Right ventricle myocardium inferior (tissue), 1 donor: ENCODE measurements around the gene ANKS3. TPM values are rescaled to one million over a fixed set of nuclear protein-coding genes. Genes with fewer than 3 reads are reported as not detected.
A peak's percentile ranks its signal among the peaks of the same experiment; 100 is the strongest.

Experiments
- ATAC-seq: fragments of 200-7000 bp; cut with Tn5 transposase; one replicate; pipeline ENCODE4 v1.9.1; 2020; ENCODE audit warnings: mild to moderate bottlenecking, moderate library complexity
- DNase-seq: peaks from one replicate; pipeline ENCODE4 v3.0.0; 2021; ENCODE audit errors: missing footprints
- intact Hi-C: fragments of 100-400 bp; cut with DNase I; formaldehyde crosslinking; loops from one replicate; pipeline ENCODE4 v1.11.0; 2022
- total RNA-seq: library from RNA; stranded (reverse); fragmentation: NEBNext Ultra II Directional; extraction: Animal tissue kit (Norgen Biotek cat#: 25700); gene quantifications from one replicate; pipeline ENCODE4 v1.2.1, GENCODE V29; 2021
- donor health status: DM: no; HTN: yes; CAD: no; lungs with severe emphysema.

Gene ANKS3
- total RNA-seq, 1 donor from 2014 or later, result 9.1 TPM

DNA sequence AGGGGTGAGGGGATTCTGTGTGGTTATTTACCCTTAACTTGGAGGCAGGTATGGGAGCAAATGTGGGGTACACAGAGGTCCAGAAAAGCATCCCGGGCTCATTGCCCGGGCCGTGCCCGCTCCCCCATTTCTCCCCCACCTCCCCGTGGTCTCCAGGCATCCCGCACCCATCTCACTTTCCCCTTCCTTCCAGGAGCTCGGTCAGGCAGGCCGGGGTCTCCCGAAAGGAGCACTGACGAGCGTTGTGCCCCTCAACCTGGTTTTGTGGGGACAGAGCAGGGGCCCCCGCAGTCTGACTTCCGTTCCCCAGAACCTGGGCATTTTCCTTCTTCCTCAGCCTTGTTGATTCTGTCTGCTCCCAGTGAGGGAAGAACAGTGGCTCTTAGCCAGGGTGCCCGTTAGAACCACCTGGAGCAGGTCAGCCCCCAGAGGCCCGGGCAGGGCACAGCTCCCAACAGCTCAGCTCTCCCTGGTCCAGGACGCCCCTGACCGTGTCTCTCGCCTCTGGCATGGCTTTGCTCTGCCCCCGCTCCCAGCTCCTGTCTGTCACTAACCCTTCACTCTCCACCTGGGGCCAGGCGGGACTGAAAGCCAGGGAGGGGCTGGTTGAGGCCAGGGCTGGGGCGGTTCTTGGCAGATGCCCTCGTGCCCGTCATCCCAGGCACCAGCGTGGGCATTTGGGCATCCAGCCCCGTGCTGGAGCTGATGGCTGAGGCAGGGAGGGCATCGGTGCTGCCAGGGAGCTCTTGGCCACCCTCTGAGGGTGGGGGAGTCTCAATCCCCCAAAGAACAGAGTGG lies 53.2 kb downstream of the ANKS3 start:
- DNase-seq (peak; percentile 84), ATAC-seq (peak; percentile 70)
- intact Hi-C loops, result no loop called here

DNA sequence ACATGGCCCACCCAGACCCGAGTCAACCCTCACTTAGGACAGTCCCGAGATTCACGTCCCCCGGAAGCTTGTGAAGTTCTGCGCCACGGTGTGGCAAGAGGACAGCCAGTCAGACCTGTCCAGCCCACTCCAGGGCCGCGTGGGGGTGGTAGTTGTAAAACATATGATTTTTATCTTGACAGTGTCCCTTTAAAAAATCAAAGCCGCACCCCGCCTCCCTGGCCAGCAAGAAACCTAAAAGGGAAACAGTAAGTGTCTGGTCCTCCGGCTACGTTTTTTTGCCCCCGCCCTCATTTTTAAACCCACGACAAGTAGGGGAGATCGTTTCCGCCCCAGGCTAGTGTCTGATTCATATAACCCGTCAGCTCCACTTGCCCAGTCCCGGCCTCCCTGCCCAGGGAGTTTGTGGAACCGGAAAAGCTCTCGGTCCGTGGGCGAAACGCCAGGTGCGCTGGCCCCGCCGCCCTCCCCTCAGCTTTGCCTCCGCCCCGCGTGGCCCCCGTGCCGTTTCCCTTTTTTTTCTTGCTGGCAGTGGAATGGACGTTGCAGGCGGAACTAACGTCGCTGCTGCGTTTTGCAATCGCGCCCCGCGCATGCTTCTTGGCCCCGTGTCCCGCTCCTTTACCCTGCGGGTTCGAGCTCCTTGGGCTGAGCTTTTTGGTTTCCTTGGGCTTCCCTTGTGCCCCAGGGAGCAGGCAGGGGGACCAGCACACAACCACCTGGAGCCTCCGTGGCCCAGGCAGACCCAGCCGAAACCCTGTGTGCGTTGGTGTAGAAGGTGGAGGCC lies 54.0 kb downstream of the ANKS3 start:
- ATAC-seq (peak; percentile 17), DNase-seq (peak; percentile 92)
- intact Hi-C loops, result no loop called here

DNA sequence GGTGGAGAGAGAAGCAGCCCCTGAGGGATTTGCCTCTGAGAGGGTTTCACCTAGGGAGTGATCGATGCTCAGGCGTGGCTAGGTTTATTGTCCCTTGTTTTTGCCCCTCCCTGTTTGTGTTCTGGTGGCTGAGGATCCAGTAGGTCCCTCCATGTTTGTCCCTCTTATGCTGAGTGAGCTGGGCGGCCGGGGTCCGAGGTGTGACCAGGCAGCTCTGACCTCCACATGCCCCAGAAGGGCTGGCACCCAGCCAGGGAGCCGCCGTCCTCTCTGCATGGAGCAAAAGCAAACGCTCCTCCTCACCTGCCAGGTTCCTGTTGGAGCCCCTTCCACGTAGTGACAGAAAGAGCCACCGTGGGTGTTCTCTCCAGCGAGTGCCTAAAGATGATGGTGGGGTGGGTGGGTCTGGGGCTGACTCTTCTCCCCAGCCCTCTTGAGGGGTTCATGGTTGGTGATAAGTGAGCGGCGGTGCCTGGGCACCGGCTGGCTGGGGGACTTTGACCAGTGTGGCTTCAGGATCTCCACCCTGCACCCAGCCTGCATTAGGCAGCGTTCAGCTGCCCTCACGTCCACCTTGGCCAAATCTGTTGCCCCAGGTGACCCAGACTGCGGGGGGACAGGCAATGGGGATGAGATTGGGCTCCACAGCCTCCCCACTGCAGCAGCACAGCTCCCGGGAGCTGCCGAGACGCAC lies 54.8 kb downstream of the ANKS3 start:
- ATAC-seq (no peak), DNase-seq (no peak)
- intact Hi-C loops, result no loop called here

DNA sequence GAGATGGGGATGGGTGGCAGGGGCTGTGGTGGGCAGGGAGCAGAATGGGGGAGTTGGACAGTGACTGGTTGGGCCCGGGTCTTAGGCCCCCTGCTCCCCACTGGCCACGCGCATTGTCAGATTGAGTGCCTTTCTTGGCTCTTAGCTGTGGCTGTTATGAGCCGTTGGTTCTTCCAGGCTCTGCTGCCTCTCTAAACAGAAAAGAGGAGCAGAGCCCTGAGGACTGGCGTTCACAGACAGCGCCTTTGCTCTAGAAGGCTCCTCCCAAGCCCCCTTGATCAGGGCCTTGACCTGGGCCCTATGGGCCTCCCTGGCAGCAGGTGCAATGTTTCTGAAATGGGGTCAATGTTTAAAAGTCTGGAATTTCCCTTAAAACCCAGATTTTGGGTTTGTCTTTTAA lies 55.5 kb downstream of the ANKS3 start:
- DNase-seq, result no peak
- intact Hi-C loops, result no loop called here
- ATAC-seq, result no peak

DNA sequence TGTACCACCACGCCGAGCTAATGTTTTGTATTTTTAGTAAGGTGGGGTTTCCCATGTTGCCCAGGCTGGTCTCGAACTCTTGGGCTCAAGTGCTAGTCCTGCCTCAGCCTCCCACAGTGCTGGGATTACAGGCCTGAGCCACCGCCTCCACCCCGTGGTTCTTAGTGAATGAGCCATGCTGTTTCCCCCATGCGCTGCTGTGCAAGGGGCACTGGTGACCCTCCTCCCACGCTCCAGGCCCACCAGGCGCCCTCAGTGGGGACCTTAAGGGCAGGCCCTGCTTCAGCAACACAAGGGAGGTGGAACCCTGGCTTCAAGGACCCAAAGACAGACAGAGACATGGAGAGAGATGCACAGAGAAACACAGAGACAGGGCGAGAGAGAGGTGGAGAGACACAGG lies 56.1 kb downstream of the ANKS3 start:
- no peak for ATAC-seq
- intact Hi-C loops, result loop anchor here (2.0 kb wide), 1 partner anchor 53 kb away; the partner anchor contains the start of gene MGRN1

DNA sequence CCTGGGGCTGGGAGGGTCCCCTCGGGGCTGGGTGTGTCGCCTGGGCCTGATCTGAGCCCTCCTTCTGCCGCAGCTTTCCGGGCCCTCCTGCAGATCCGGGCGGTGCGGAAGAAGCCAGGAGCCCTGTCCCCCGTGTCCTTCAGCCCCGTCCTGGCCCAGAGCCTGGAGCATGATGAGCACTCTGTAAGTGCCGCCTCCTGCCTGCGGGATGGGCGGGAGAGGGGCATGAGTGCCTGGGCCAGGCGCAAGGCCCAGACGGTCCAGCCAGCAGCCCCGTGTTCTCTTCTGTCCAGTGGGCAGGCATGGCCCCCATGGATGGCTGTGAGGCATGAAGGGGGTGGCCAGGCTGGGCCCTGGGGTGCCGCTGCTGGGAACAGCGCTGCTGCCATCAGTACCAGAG lies 56.7 kb downstream of the ANKS3 start:
- peak; percentile 88 for DNase-seq
- ATAC-seq, result peak; percentile 72
- intact Hi-C loops, result loop anchor here (2.0 kb wide), 1 partner anchor 53 kb away; the partner anchor contains the start of gene MGRN1

More for the DNA sequence above, 56.1 kb downstream of the ANKS3 start:
- no peak for DNase-seq

DNA sequence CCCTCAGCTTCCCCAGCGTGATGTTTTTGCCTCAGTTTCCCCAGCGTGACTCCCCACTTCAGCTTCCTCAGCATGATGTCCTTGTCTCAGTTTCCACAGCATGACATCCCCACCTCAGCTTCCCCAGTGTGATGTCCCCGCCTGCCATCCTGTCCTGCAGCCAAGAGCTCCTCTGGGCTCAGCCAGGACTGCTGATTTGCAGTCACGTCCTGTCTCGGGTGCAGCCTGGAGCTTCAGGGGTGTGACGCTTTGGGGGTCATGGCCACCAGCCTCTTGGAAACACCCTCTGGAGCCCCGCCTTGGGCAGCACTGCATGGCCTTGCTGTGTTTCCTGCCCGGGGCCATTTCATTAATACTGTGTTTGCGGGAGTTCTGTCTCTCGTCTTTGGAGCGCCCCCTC lies 57.2 kb downstream of the ANKS3 start:
- no peak for DNase-seq
- ATAC-seq, result peak; percentile 39
- intact Hi-C loops, result loop anchor here (2.0 kb wide), 1 partner anchor 52 kb away; the partner anchor contains the start of gene MGRN1

DNA sequence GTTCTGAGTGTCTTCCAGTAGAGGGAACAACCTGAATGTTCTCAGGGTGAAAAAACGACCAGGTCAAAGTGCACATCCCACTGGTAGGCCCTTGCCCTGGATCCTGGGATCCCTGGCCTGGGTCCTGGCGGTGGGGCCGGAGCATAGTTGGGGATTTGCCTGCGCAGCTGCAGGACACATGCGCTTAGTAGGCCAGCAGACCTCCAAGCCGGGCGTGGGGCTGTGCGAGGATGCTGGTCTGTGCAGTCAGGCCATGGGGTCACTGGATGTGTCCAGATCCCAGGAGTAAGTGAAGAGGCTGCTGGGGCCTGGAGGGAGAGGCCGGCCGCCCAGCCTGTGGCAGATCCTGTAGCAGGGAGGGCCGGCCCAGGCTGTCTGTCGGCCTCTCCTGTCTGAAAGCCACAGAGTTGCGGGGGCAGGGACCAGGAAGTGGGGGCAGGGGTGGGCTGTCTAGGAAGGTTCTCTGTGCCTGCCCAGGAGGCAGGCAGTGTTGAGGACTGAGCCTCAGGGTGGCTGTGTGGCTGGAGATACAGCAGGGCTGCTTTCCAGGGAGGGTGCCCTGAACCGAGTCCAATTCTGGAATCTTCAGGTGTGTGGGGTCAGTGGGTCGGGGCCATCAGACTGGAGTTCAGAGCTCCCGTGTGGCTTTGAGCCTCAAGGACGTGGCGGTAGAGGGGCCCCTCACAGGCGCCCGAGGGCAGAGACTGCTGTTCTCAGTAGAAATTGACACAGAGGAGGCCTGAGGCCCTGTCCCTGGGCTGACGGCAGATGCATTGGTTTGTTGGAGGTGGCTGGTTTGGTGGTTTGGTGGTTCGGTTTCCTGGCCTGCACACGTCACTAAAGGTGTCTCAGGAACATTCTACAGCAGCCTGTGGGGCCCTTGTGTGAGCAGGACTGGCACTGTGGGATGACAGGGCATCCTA lies 57.9 kb downstream of the ANKS3 start:
- ATAC-seq (no peak), DNase-seq (no peak)
- intact Hi-C loops, result loop anchor here (2.0 kb wide), 1 partner anchor 51 kb away; the partner anchor contains the start of gene MGRN1

DNA sequence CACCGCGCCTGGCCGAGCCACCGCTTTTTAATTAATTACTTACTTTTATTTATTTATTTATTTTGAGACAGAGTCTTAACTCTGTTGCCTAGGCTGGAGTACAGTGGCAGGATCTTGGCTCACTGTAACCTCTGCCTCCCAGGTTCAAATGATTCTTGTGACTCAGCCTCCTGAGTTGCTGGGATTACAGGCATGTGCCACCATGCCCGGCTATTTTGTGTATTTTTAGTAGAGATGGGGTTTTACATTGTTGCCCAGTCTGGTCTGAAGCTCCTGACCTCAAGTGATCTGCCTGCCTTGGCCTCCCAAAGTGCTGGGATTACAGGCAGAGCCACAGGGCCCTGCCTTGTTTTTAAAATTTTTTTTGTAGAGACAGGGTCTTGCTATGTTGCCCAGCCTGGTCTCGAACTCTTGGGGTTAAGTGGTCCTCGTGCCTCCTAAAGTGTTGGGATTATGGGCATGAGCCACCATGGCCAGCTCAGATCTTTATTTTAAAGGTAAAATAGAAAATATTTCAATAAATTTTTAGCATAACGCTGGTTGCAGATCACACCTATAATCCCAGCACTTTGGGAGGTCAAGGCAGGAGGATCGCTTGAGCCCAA lies 59.0 kb downstream of the ANKS3 start:
- ATAC-seq, result no peak
- no peak for DNase-seq
- intact Hi-C loops, result no loop called here

DNA sequence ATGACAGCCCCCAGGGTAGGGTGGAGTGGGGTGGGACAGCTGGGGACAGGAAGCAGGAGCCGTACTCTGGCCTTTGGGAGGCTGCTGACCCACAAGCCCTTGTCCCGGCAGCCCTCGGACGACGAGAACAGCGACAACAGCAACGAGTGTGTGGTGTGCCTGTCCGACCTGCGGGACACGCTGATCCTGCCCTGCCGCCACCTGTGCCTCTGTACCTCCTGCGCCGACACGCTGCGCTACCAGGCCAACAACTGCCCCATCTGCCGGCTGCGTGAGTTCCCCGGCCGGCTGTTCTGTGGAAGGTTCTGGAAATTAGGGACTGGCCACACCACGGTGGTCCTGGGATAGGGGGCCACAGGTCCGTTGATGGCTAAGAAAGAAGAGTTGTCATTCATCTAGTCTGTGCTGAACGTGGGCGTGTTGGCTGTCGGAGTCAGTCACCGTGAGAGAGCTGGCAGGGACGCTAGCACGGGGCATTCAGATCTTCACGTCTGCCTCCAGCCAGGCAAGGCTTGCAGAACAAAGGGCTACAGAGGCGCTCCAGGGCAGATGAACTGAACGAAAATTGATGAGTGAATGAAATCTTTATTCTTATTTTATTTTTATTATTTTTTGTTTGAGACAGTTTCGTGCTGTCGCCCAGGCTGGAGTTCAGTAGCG lies 60.6 kb downstream of the ANKS3 start:
- intact Hi-C loops, result no loop called here
- DNase-seq (no peak), ATAC-seq (no peak)

DNA sequence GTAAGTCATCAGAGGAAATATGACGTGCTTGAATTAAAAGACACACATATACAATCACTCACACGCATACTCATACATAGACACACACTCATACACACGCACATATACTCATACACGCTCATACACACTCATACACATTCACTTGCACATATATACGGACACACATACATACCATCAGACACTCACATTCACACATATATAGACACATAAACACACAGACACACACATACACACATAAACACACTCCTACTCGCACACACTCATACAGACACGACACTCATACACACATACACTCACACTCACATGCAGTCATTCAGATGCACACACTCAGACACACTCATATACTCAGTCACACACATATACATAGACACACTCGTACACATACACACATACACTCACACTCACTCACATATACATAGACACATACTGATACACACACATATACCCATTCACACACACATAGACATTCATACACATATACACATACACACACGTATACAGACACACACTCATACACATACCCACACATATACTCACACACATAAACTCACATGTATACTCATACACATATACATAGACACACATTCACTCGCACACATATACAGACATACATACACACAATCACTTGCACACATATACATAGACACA lies 65.6 kb downstream of the ANKS3 start:
- DNase-seq (no peak), ATAC-seq (no peak)
- intact Hi-C loops, result no loop called here

DNA sequence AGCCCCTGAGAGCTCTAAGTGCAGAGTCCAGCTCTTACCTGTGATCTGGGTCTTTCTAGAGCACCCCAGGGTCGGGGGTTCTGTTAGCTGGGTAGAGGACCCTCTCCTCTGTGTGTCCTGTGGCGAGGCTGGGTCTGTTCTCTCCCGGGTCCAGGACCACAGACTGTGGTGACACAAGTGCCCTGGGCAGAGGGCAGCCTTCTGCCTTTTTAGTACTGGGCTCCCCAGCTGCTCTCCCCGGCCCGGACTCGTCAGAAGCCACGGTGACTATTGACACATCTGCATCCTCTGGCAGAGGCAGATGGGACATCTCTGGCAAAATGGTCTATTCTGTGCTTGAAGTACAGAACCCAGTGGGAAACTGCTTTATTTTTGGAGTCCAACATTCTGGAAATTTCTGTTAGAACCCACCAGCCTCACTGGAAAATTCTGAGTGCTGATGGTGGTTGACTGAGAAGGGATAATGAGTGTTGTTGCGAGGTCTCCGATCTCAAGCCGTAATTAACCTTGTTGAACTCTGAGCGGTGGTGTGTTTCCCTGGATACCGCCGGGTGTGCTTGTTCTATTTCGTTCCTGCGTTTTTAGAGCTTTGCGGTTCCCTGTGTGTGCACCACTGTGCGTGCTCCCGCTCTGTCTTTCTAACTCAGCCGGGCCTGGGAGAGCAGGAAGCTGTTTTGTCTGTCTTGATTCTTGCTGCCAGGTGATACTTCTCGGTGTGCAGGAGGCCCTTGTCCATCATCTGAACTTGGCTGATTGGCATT lies 66.7 kb downstream of the ANKS3 start:
- intact Hi-C loops, result no loop called here
- no peak for ATAC-seq
- DNase-seq, result peak; percentile 37

DNA sequence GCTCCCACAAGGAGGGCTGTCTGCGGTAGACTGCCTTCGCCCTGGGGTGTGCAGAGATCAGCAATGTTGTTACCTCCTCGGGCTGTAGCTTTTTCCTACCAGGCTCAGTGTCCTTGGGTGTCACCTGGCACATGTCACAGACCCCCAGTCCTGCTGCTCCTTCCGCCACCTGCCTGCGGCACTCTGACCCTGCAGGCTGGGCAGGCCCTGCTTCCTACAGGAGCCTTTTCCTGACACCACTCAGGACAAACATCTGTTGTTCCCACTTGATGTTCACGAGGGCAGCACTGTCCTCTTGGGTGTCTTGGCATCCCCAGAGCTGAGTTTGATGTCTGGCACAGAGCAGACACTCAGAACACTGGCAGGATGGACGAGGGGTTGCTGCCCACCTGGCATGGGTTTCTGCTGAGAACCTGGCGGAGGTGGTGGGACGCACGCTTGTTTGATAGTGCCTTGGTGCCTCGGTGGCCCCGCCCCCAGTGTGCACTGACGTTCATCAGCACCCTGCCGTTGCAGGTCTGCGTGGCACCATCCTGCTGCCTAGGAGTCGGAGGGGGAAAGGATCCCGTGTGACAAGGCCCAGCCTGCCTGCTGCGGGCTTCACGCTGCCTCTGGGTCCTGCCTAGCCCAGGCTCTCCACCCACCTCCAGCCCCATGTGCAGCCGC lies 67.4 kb downstream of the ANKS3 start:
- DNase-seq, result peak; percentile 68
- intact Hi-C loops, result no loop called here
- ATAC-seq, result no peak

DNA sequence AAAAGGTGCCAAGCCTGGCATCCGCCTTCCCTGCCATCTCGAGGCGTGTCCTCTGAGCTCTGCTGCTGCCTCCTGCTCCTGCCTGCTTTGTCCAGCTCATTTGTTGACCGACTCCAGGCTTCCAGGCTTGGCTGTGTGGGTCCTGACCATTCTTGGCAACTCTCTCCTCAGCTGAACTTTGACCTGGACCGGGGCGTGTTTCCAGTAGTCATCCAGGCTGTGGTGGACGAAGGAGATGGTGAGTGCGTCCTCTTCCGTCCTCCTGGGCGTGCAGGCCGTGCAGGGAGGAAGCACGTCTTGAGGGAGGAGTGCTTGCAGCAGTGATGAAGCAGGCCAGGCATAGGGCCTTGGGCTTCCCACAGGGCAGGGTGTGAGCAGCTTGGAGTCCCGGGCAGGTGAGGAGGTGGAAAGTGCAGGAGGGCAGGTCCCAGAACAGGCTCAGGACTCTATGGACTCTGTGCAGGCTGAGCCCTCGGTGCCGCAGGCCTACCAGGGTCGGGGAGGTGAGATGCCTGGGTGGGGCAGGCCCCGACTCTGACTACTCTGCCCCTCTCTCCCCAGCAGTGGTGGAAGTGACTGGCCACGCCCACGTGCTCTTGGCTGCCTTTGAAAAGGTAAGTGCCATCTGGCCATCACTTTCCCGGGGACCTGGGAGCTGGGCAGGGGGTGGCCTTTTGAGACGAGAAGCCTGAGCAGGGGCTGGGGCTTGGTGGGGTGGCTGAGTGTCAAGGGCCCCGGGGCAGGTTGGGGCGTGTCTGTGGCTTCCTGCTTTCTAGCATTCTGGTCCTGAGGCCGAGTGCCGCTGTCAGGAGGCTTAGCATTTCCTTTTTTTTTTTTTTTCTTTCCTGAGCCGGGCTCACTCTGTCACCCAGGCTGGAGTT lies 69.3 kb downstream of the ANKS3 start:
- ATAC-seq, result no peak
- intact Hi-C loops, result no loop called here
- peak; percentile 67 for DNase-seq
